Measurements from ENCODE around the gene PAX4. TPM values are rescaled to one million over a fixed set of nuclear protein-coding genes. Genes with fewer than 3 reads are reported as not detected.

PAX4 gene
- polyA plus RNA-seq, 1 donor from 2014 or later, result not detected

DNA sequence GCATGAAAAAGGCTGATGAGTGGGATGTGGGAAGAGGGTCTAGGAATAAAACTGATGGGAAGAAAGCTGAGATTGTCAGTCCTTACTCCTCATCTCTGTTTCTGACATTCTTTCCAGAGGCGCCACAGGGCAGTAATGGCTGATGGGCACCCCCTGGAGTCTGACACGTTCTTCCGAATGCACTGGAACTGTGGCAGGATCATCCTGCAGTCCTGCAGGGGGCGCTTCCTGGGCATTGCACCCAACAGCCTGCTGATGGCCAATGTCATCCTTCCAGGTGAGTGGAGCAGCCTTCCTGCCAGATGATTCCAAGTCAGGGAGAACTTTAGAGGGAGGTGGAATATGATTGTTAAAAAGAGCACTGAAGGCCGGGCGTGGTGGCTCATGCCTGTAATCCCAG, 19.6 kb downstream of the PAX4 start:
- H2AFZ ChIP-seq (ENCODE audit: low read depth, low read length), result no peak overlapping the region
- no peaks in the 10 kb centered on the region for H4K20me1 ChIP-seq (ENCODE audit: insufficient read depth)
- H3K9me2 ChIP-seq (ENCODE audit: insufficient read depth, low read length), result no peaks in the 10 kb centered on the region
- no peaks in the 10 kb centered on the region for H3F3A ChIP-seq (ENCODE audit: insufficient read depth, low read length, poor library complexity, severe bottlenecking)
- H3K27me3 ChIP-seq (ENCODE audit: insufficient read depth, low read depth, low read length), result no peaks in the 10 kb centered on the region
- H3K4me2 ChIP-seq (ENCODE audit: low read length), result no peak overlapping the region
- H3K36me3 ChIP-seq (ENCODE audit: insufficient read depth, low read length), result no peaks in the 10 kb centered on the region
- H3K9ac ChIP-seq (ENCODE audit: low read length), result no peak overlapping the region
- no peak overlapping the region for H3K27ac ChIP-seq (ENCODE audit: low read length)
- H3K4me3 ChIP-seq (ENCODE audit: low read length), result no peak overlapping the region
- no peaks in the 10 kb centered on the region for H3K79me2 ChIP-seq (replicated peaks; ENCODE audit: insufficient read depth, low read length)
- H3K9me3 ChIP-seq (ENCODE audit: low read length), result no peaks in the 10 kb centered on the region
- TF ChIP-seq RAD21 (conservative IDR thresholded peaks at IDR 0.05), result no peak
- no peak for TF ChIP-seq CTCF (IDR thresholded peaks at IDR 0.05; ENCODE audit: poor library complexity, severe bottlenecking)
- no peak for TF ChIP-seq EZH2 (IDR thresholded peaks at IDR 0.05; ENCODE audit: borderline replicate concordance, insufficient read depth, low read length, poor library complexity, severe bottlenecking)
- no peak for TF ChIP-seq REST (IDR thresholded peaks at IDR 0.05; ENCODE audit: borderline replicate concordance)

GRCh38 chr7:127595737-127596136, 22.2 kb downstream of the PAX4 start:
- Histone ChIP-seq H3K27ac (ENCODE audit: low read length) (no peak overlapping the region), H3K9me3 (ENCODE audit: low read length) (no peaks in the 10 kb centered on the region), H3K27me3 (ENCODE audit: insufficient read depth, low read depth, low read length) (no peaks in the 10 kb centered on the region), H3K9ac (ENCODE audit: low read length) (no peak overlapping the region), H3K4me3 (ENCODE audit: low read length) (no peak overlapping the region), H3K4me2 (ENCODE audit: low read length) (no peak overlapping the region), H3K9me2 (ENCODE audit: insufficient read depth, low read length) (no peaks in the 10 kb centered on the region), H3F3A (ENCODE audit: insufficient read depth, low read length, poor library complexity, severe bottlenecking) (no peaks in the 10 kb centered on the region), H2AFZ (ENCODE audit: low read depth, low read length) (no peak overlapping the region), H4K20me1 (ENCODE audit: insufficient read depth) (no peaks in the 10 kb centered on the region), H3K79me2 (replicated peaks; ENCODE audit: insufficient read depth, low read length) (no peaks in the 10 kb centered on the region), H3K36me3 (ENCODE audit: insufficient read depth, low read length) (no peaks in the 10 kb centered on the region)
- TF ChIP-seq REST (IDR thresholded peaks at IDR 0.05; ENCODE audit: borderline replicate concordance), result no peak

Measured in neural cell (in vitro differentiated cells).